GM12874 (cell line): Measurements from ENCODE around the gene TFEB.

Source experiments
- CTCF ChIP-seq: IDR thresholded peaks from 2 replicates; pipeline ENCODE4 v1.5.1; 2011; ENCODE audit warnings: low read depth, mild to moderate bottlenecking, control low read depth, low read length, moderate library complexity; ENCODE audit not compliant: insufficient read depth

Gene TFEB

DNA sequence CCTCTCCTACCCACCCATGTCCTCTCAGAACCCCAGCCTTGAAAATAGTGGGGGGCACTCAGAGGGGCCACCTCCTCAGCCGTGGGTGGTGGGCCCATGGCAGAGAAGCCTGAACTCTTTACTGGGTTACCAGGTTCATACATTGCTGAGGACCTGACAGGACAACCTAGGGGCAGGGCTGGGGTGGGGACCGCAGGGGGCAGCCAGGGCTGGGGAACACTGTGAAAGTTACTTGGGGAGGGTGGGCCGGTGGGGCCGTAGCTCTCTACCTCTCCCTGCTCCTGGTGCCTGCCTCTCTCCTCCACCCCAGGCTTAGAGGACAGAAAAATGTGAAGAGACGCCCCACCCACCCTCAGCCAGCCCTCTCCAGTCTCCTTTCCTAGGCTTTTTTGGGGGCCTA lies 81.7 kb downstream of the TFEB start:
- no peak for TF ChIP-seq CTCF

DNA sequence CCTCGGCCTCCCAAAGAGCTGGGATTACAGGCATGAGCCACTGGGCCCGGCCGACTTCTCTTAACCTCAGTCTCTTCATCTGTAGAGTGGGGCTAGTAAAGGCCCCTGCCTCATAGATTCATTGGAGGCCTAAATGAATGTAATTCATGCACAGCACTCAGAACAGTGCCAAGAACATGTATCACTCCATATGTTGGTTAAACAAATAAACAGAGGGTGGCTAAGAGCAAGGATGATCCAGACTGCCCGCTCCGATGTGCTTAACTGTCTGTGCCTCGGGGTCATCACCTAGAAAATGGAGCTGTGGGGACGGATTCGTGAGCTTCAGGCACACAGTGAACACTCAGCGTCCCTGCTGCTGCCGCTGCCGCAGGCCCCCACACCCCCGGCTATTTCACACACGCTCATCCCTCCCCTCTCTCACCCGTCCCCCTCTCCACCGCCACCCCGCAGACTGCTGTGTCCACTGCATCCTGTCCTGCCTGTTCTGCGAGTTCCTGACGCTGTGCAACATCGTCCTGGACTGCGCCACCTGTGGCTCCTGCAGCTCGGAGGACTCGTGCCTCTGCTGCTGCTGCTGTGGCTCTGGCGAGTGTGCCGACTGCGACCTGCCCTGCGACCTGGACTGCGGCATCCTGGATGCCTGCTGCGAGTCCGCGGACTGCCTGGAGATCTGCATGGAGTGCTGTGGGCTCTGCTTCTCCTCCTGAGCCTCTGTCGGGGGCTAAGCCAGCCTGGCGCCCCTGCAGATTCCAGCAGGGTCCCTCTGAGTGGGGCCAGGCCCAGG lies 82.3 kb downstream of the TFEB start:
- no peak for TF ChIP-seq CTCF

GRCh38 chr6:41651962-41652657 lies 83.3 kb downstream of the TFEB start:
- TF ChIP-seq CTCF = no peak

DNA sequence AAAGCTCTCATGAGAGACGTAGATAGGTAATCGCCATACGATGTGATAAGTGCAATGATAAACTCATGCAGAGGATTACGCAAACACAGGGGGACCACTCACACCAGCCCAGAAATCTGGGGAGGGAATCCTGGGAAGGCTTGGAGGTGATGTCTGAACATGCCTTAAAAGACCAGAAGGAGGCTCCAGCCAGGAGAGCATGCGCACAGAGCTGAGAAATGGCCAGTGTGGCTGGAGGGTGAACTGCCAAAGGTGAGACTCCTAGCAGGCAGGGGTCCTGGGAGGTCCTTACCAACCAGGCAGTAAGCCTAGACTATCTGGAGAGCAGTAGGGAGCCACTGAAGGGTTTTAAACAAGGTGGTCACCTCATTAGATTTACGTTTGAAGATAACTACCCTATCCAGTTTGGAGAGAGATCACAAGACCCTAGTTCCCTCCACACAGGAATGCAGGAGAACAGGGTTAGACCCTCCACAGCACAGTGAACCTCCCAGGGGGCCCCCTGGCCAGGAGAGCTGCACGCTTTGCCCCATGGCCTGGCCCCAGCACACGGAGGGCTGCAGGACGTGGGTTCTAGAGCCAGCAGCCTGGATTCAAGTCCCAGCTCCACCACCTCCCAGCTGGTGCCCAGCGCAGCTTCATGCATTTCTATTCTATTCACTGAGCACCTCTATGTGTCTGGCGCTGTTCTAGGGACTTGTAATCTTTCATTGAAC lies 84.0 kb downstream of the TFEB start:
- TF ChIP-seq CTCF = no peak

GRCh38 chr6:41650120-41650519 lies 85.3 kb downstream of the TFEB start:
- no peak for TF ChIP-seq CTCF

DNA sequence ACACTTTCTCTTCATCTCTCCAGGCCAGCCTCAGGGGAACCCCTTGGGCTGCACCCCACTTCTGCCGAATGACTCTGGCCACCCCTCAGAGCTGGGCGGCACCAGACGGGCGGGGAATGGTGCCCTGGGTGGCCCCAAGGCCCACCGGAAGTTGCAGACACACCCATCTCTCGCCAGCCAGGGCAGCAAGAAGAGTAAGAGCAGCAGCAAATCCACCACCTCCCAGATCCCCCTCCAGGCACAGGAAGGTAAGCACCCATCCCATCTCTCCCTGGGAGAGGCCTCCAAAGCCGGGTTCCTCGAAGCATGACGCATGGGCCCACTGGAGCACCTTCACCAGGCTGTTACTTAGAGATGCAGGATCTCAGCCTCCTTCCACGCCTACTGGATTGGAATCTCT lies 85.8 kb downstream of the TFEB start:
- no peak for TF ChIP-seq CTCF

GRCh38 chr6:41648921-41649320 lies 86.5 kb downstream of the TFEB start:
- TF ChIP-seq CTCF = no peak
